HG02973 (cell line): ENCODE results near the gene TRAPPC12.
"Not testable (repeated sequence)": the region's sequence is repeated elsewhere in the genome, so short reads cannot be mapped to it uniquely, and the experiment has no call there.

Experiments
- ATAC-seq: cut with Tn5 transposase; IDR thresholded peaks from one replicate; pipeline ENCODE4 v1.9.1; 2021; ENCODE audit warnings: moderate library complexity; ENCODE audit not compliant: unreplicated experiment

The TRAPPC12 gene

DNA sequence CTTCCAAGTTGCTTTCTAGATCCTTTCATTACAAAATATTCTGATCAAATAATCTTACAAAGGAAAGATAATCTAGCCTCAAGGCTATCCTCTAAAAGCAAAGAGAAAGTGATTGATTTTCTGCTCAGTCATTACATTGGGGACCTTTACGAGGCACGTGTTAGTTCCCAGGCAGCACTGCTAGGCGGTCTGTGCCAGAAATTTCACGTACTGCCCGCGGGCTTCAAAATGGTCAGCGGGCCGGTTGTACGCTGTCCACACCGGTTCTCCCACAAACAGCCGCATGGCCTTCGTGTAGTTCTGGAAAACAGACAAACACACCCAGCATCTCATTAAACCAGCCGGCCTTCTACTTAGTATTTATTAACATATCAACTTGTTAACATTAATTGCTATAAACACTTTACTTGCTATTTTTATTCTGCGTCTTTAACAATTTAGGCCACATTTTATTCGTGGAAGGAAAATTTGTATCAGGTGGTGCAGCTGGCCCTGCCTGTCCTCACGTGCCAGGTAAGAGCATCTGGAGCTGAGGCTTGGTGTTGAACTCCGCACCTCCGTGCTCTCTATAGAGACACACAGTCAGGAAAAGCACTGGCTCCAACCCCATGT, 119.4 kb downstream of the TRAPPC12 start:
- ATAC-seq: no peak

GRCh38 chr2:3500326-3500899, 120.9 kb downstream of the TRAPPC12 start:
- ATAC-seq: no peak

GRCh38 chr2:3503046-3503445, 123.6 kb downstream of the TRAPPC12 start:
- ATAC-seq: no peak

DNA sequence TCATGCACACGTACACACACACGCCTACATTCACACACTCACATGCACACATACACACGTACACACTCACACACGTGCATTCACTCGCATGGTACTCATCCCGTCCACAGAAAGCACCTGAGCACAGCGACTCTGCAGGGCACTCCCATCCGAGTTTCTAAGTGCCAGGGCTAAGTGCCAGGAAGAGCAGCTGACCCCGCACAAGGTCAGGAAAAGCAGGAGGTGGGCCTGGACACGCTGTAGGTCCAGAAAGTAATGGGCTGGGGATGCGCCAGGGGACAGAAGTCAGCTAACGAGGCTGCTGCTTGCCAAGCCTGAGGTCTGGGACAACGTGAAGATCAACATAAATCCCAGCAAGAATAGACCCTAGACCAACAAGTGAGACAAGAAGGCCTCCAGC, 124.0 kb downstream of the TRAPPC12 start:
- no peak for ATAC-seq

GRCh38 chr2:3504741-3505140, 125.2 kb downstream of the TRAPPC12 start:
- ATAC-seq: no peak

- peak; percentile 80 for ATAC-seq
These were observed 126.3 kb downstream of the TRAPPC12 start for GRCh38 chr2:3505771-3506170.

DNA sequence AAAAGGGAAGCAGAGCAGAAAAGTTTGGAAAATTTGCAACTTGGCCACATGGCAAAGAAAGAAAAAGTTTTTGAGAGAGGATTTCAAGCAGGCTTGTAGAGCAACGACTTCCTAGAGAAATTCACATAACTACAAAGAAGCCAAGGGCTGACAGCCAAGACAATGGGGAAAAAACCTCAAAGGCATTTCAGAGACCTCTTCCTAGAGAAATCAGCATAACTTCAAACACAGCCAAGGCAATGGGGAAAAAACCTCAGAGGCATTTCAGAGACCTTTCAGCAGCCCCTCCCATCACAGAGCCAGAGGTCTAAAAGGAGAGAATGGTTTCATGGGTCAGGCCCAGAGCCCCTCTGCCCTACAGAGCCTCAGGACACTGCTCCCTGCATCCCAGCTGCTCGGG, 132.6 kb downstream of the TRAPPC12 start:
- no peak for ATAC-seq

DNA sequence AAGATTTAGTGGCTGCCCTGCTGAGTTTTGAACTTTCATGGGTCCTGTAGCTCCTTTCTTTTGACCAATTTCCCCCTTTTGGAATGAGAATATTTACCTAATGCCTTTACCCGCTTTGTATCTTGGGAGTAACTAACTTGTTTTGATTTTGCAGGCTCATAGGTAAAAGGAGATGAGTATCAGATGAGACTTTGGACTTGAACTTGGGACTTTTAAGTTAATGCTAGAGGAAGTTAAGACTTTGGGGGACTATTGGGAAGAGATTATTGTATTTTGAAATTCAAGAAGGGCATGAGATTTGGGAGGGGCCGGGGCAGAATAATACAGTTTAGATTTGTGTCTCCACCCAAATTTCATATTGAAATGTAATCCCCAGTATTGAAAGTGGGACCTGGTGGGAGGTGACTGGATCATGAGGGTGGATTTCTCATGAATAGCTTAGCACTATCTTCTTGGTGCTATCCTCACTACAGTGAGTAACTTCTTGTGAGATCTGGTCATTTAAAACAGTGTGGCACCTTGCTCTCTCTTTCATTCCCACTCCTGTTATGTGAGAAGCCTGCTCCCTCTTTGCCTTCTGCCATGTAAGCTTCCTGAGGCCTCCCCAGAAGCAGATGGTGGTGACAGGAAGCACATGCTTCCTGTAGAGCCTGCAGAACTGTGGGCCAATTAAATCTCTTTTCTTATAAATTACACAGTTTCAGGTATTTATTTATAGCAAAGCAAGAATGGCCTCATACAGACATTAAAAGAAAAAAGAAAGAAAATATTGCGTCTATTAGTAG, 133.7 kb downstream of the TRAPPC12 start:
- no peak for ATAC-seq

DNA sequence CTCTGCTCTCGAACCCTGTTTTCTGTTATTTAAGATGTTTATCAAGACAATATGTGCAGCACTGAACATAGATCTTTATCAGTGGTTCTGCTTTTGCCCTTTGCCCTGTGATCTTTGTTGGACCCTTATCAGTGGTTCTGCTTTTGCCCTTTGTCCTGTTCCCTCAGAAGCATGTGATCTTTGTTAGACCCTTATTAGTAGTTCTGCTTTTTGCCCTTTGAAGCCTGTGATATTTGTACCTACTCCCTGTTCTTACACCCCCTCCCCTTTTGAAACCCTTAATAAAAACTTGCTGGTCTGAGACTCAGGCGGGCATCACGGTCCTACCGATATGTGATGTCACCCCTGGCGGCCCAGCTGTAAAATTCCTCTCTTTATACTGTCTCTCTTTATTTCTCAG, 135.9 kb downstream of the TRAPPC12 start:
- not testable (repeated sequence) for ATAC-seq

DNA sequence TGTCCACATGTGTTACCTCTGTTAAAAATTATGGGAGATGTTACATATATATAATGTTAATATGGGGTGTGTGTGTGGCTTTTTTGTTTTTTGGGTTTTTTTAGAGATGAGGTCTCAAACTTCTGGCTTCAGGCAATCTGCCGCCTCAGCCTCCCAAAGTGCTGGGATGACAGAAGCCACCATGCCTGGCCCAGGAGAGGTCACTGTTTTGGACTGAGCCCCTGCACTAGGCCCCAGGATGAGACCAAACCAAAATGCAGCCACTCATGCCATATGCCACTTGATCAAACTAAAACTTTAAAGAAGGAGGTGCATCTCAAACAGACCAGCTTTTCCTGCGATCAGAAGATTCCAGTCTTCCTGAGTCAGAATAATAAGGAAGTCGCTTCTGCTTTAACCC, 137.3 kb downstream of the TRAPPC12 start:
- ATAC-seq: no peak

GRCh38 chr2:3517948-3518495, 138.5 kb downstream of the TRAPPC12 start:
- no peak for ATAC-seq

DNA sequence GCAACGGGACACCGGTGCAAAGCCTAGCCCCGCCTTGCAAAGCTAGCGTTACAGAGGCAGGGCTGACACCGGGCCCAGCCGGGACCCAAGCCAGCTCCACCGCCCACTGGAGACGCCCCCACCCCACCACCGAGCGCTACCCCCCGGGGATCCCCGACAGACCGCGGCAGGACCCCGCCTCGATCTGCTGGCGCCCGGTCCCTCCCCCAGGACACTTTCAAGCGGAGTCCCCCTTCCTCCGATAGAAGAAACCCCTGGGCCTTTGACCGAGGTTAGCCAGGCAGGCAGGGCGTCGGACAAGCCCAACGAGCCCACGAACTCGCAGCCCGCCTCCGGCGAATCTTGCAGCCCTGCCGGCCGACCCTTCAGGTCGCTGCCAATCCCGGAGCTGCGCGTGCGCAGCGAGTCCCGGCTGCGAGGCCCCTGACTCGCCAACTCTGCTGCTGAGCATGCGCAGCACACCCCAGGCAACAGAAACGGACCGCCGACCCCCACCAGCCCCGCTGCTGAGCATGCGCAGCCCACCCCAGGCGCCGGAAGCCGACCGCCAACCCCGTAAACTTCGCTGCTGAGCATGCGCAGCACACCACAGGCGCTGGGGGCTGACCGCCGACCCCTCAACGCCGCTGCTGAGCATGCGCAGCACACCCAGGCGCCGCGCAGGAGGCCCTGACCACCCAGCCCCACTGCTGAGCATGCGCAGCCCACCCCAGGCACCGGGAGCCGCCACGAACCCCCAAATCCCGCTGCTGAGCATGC, 139.2 kb downstream of the TRAPPC12 start:
- peak; percentile 80 for ATAC-seq

GRCh38 chr2:3519255-3520205, 140.0 kb downstream of the TRAPPC12 start, which contains the start of gene ADI1:
ADI1 (minus strand) TSS chr2:3519531; CDS start chr2:3519487, 44 bp downstream.
- peak; percentile 66 for ATAC-seq

DNA sequence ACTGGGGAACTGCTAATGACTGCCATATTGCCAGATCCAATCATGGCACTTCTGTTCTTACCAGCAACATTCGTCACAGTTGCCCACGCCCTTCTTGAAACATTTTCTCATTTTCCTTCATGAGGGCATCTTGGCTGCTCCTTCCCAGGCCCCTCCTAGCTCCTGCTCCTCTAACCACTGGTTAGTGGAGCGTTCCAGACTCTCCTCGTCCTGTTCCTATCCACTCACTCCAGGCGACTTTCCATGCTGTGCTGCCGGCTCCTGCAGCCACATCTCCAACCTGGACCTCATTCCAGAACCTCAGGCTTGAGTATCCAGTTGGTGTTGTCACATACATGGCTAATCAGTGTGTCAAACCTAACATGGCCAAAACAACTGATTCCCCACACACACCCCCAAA, 141.1 kb downstream of the TRAPPC12 start:
- ATAC-seq: no peak

DNA sequence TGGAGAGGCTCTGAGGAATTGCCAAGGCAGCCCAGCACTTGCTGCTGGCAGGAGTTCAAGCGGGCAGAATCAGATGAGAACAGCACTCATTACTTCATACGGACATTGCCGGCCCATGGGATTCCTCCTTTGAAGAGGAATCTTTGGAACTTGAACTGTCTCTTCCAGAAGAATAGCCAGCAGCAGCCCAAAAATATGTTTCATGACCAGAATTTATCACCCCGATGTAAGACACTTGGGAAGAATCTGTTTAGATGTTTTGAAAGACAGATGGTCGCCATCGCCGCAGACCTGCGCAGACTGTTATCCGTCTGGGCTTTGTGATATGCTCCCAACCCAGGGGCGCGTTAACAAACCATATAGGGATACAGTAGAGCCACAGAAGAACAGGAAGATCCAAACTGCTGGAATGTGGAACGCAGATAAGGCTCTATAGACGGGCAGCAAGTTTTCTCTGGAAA, 143.5 kb downstream of the TRAPPC12 start:
- ATAC-seq: no peak

DNA sequence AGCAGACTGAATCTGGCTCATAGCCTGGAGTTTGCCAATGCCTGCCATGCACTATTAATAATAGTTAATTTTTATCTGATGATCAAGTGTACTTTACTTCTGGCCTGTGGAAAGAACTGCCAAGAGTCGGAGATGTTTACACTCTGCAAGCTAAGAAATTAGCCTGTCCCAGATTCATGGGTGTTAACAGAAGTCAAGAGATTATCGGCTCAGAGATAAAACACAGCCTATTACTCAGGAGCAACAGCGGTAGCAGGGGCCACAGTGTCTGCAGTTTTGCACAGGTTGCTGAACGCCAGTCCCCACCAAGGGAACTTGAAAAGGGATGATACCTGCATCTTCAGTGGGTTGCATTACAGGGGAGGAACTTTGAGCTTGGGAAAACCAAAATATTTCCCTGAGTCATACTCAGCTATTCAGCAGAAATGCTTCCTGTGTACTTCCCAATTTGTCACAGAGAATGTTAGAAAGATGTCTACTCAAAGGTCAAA, 144.1 kb downstream of the TRAPPC12 start:
- ATAC-seq: no peak

GRCh38 chr2:3526871-3527270, 147.4 kb downstream of the TRAPPC12 start:
- ATAC-seq: no peak

DNA sequence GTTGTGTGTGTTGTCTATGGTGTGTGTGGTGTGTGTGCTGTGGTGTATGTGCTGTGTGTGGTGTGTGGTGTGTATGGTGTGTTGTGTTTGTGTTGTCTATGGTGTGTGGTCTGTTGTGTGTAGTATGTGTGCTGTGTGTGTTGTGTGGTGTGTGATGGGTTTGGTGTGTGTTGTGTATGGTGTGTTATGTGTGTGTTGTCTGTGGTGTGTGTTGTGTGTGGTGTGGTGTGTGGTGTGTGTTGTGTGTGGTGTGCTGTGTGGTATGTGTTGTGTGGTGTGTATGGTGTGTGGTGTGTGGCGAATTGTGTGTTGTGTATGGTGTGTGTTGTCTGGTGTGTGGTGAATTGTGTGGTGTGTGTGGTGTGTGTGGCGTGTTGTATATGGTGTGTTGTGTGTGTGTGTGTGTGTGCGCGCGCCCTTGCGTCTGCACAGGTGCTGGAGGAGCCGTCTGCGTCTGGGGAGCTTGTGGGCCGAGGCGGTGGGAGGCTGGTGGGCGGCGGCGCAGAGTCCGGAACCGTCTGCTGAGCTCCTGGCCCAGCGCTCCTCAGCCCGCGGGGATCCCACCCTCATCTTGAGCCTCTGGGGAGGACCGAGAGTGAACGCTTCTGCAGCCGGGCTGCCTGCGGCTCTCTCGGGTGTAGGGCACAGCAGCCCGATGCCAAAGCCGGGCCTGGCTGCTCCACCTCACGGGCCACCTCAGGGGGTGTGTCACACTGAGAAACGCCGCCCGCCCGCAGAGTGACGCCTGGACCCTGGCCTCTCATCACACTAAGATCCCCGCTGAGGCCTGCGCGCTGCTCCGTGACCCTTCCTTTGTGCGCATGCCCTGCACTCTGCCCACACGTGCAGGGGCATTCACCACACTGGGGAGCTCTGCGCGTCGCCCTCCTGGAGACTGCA, 148.6 kb downstream of the TRAPPC12 start:
- ATAC-seq: no peak
